ENCODE results near the gene PMF1. TPM values are rescaled to one million over a fixed set of nuclear protein-coding genes. Genes with fewer than 3 reads are reported as not detected.

PMF1 gene
- total RNA-seq, 2 donors from 2014 or later: 26.4 to 33.2 TPM

- Histone ChIP-seq H3K36me3 (peaks cover 8% of the 10 kb centered on the region), H3K9me3 (no peaks in the 10 kb centered on the region), H3K27me3 (replicated peaks; ENCODE audit: insufficient read depth) (no peaks in the 10 kb centered on the region), H3K4me1 (ENCODE audit: control insufficient read depth in 1 of 2, low read depth in 2 of 2) (peaks cover 4 to 20% of the 10 kb centered on the region in 2 donors), H3K27ac (no peak overlapping the region), H3K4me3 (no peak overlapping the region)
- no peak for DNase-seq (ENCODE audit: low spot score)
- TF ChIP-seq, protein P1, sequence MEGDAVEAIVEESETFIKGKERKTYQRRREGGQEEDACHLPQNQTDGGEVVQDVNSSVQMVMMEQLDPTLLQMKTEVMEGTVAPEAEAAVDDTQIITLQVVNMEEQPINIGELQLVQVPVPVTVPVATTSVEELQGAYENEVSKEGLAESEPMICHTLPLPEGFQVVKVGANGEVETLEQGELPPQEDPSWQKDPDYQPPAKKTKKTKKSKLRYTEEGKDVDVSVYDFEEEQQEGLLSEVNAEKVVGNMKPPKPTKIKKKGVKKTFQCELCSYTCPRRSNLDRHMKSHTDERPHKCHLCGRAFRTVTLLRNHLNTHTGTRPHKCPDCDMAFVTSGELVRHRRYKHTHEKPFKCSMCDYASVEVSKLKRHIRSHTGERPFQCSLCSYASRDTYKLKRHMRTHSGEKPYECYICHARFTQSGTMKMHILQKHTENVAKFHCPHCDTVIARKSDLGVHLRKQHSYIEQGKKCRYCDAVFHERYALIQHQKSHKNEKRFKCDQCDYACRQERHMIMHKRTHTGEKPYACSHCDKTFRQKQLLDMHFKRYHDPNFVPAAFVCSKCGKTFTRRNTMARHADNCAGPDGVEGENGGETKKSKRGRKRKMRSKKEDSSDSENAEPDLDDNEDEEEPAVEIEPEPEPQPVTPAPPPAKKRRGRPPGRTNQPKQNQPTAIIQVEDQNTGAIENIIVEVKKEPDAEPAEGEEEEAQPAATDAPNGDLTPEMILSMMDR (IDR thresholded peaks at IDR 0.05): no peak
- no peak for ATAC-seq (ENCODE audit: insufficient number of reproducible peaks, low FRiP score, low read depth)
These were observed 17.0 kb upstream of the PMF1 start for GRCh38 chr1:156195853-156196252.

DNA sequence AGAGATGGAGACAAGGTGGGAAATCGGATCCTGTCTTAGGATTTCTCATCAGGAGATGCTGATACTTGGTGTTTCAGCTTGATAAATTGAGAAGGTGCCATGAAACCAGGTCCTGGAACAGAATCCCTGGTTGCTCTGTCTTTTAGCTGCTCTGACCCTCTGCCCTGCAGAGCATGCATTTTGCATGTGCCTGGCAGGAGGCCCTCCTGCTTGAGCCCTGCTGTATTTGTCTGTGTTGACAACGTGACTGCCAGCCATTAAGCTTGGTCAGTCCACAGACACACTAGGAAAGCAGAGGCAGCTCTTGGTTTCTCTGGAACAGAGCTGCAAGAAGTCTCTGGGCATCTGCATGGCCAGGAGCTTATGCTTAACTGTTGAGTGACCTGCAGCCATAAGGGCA is 16.4 kb upstream of the PMF1 start:
- H3K36me3 ChIP-seq: peaks cover 8% of the 10 kb centered on the region
- no peaks in the 10 kb centered on the region for H3K27me3 ChIP-seq (replicated peaks; ENCODE audit: insufficient read depth)
- no peak overlapping the region for H3K4me3 ChIP-seq
- H3K9me3 ChIP-seq: no peaks in the 10 kb centered on the region
- ATAC-seq (ENCODE audit: insufficient number of reproducible peaks, low FRiP score, low read depth) (no peak), DNase-seq (ENCODE audit: low spot score) (no peak)
- H3K4me1 ChIP-seq (ENCODE audit: control insufficient read depth in 1 of 2, low read depth in 2 of 2): peaks cover 4 to 25% of the 10 kb centered on the region in 2 donors
- no peak overlapping the region for H3K27ac ChIP-seq
- TF ChIP-seq, protein P1 (IDR thresholded peaks at IDR 0.05): no peak

DNA sequence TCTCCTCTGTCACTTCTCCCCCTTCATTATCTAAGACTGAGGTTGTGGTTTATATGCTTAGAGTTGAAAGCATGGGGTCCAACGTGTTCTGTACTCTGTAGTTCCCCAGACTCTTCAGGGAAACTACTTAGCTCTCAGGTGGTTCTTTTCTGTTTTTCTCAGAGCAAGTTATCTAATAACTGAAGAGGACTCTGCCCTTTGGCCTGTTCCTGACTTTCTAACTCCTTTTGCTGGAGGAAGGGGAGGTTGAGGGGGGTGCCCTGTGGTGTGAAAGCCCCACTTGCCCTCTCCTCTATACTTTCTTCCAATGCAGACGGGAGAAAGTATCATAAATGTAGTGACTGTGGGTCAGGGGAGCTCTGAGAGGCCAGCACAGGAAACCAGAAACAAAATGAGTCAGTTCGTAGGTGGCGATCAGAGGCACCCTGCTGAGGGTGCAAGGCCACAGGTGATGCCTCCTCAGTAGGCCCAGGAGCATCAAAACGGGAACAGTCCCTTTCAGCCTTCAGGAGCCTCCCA is 13.9 kb upstream of the PMF1 start:
- DNase-seq (ENCODE audit: low spot score): no peak
- Histone ChIP-seq H3K4me1 (ENCODE audit: control insufficient read depth in 1 of 2, low read depth in 2 of 2) (peaks cover 10 to 31% of the 10 kb centered on the region in 2 donors), H3K9me3 (no peaks in the 10 kb centered on the region), H3K27ac (no peak overlapping the region), H3K4me3 (no peak overlapping the region), H3K36me3 (peaks cover 15% of the 10 kb centered on the region), H3K27me3 (replicated peaks; ENCODE audit: insufficient read depth) (no peaks in the 10 kb centered on the region)
- TF ChIP-seq, protein P1 (IDR thresholded peaks at IDR 0.05): no peak
- ATAC-seq (ENCODE audit: insufficient number of reproducible peaks, low FRiP score, low read depth): no peak

GRCh38 chr1:156200044-156200443 is 12.8 kb upstream of the PMF1 start:
- DNase-seq (ENCODE audit: low spot score) (no peak), ATAC-seq (ENCODE audit: insufficient number of reproducible peaks, low FRiP score, low read depth) (no peak)
- Histone ChIP-seq H3K36me3 (peaks cover 17% of the 10 kb centered on the region), H3K27me3 (replicated peaks; ENCODE audit: insufficient read depth) (no peaks in the 10 kb centered on the region), H3K9me3 (no peaks in the 10 kb centered on the region), H3K4me1 (ENCODE audit: control insufficient read depth in 1 of 2, low read depth in 2 of 2) (peaks cover 6 to 23% of the 10 kb centered on the region in 2 donors), H3K4me3 (no peak overlapping the region), H3K27ac (no peak overlapping the region)
- TF ChIP-seq, protein P1 (IDR thresholded peaks at IDR 0.05): no peak

GRCh38 chr1:156203331-156203730 is 9.5 kb upstream of the PMF1 start:
- H3K27ac ChIP-seq: peak overlapping the region; percentile 22 to 46
- peaks cover 6 to 19% of the 10 kb centered on the region in 2 donors for H3K4me1 ChIP-seq (ENCODE audit: control insufficient read depth in 1 of 2, low read depth in 2 of 2)
- H3K9me3 ChIP-seq: no peaks in the 10 kb centered on the region
- no peak overlapping the region for H3K4me3 ChIP-seq
- H3K27me3 ChIP-seq (replicated peaks; ENCODE audit: insufficient read depth): no peaks in the 10 kb centered on the region
- ATAC-seq (ENCODE audit: insufficient number of reproducible peaks, low FRiP score, low read depth): no peak
- TF ChIP-seq, protein P1 (IDR thresholded peaks at IDR 0.05): no peak
- peaks cover 28% of the 10 kb centered on the region for H3K36me3 ChIP-seq
- DNase-seq (ENCODE audit: low spot score): no peak

Measured in thoracic aorta (tissue), 2 donors.